NCI-H146 (cell line): ENCODE data around the gene ELAVL3.
"Not testable (repeated sequence)": the region's sequence is repeated elsewhere in the genome, so short reads cannot be mapped to it uniquely, and the experiment has no call there.

ENCODE experiments used
- DNase-seq: peaks from one replicate; lab custom pipeline; 2025; lab: John Stamatoyannopoulos, UW

Gene ELAVL3

GRCh38 chr19:11406703-11407236, 74.1 kb downstream of the ELAVL3 start:
- DNase-seq: not testable (repeated sequence)

GRCh38 chr19:11405846-11406643, 74.8 kb downstream of the ELAVL3 start:
- no peak for DNase-seq

- DNase-seq: no peak
Observed at GRCh38 chr19:11404588-11405222, 76.1 kb downstream of the ELAVL3 start.

GRCh38 chr19:11401808-11402543, 78.9 kb downstream of the ELAVL3 start:
- no peak for DNase-seq
